Stomach (tissue), 19 donors: ENCODE measurements around the gene NMUR2. TPM values are rescaled to one million over a fixed set of nuclear protein-coding genes. Genes with fewer than 3 reads are reported as not detected.
A peak's percentile ranks its signal among the peaks of the same experiment; 100 is the strongest.

ENCODE experiments used
- DNase-seq, 2 donors: peaks; one replicate each; pipeline versions ENCODE4 v3.0.0 to v3.0.0-alpha.2; 2013 to 2019
- H3K27ac ChIP-seq, 5 donors: fragments of 200-600 bp in 4 of 5; sonication (generic) in 4 of 5; one replicate each; pipeline ENCODE4 v1.5.1; 2013 to 2019; ENCODE audit warnings: mild to moderate bottlenecking in 1 of 5, moderate library complexity in 1 of 5
- H3K27me3 ChIP-seq, 3 donors: fragments of 200-600 bp; sonication (generic); one replicate each; pipeline ENCODE4 v1.5.1; 2017 to 2019; ENCODE audit warnings: mixed run types in 1 of 3
- H3K36me3 ChIP-seq, 4 donors: fragments of 200-600 bp; sonication (generic); 1 replicate in 3 of 4; 2 replicates in 1 of 4; pipeline ENCODE4 v1.5.1; 2016 to 2019
- H3K4me1 ChIP-seq, 4 donors: fragments of 200-600 bp; sonication (generic); one replicate each; pipeline ENCODE4 v1.5.1; 2016 to 2019
- H3K4me3 ChIP-seq, 4 donors: fragments of 200-600 bp; sonication (generic) in 3 of 4; one replicate each; pipeline ENCODE4 v1.5.1; 2016 to 2019; ENCODE audit warnings: mild to moderate bottlenecking in 1 of 4
- H3K9me3 ChIP-seq, 4 donors: fragments of 200-600 bp; sonication (generic); one replicate each; pipeline ENCODE4 v1.5.1; 2016 to 2019
- EP300 ChIP-seq: sonication (generic); formaldehyde crosslinking; IDR thresholded peaks from one replicate; pipeline ENCODE4 v1.6.1; 2017; ENCODE audit warnings: antibody characterized with exemption
- POLR2A ChIP-seq, 4 donors: fragments of 450-650 bp; IDR thresholded peaks; one replicate each; pipeline ENCODE4 v1.6.1; 2016; ENCODE audit warnings: antibody characterized with exemption in 4 of 4, control low read depth in 2 of 4, mild to moderate bottlenecking in 1 of 4, moderate library complexity in 1 of 4
- POLR2AphosphoS5 ChIP-seq, 3 donors: sonication (generic); formaldehyde crosslinking; IDR thresholded peaks; one replicate each; pipeline ENCODE4 v1.6.1; 2016; ENCODE audit warnings: antibody characterized with exemption in 3 of 3
- WGBS, 5 donors: extraction: QIAGEN DNeasy Blood & Tissue Kit in 3 of 5; methylation state at CpG; one replicate each; pipeline versions ENCODE4 v1.1.5 to v1.1.7; 2013 to 2018; 5-methylcytosine and 5-hydroxymethylcytosine counted together
- intact Hi-C: fragments of 100-400 bp; cut with DNase I; formaldehyde crosslinking; loops from one replicate; pipeline ENCODE4 v1.15.1; 2023; ENCODE audit warnings: low total_unique reads
- long read RNA-seq, 10 donors: transcript quantifications; one replicate each; lab custom pipeline, GENCODE V29; 2026
- polyA plus RNA-seq, 3 donors: library from polyadenylated mRNA; stranded (reverse); fragments of 200-250 nt; gene quantifications; one replicate each; pipeline ENCODE4 v1.2.3, GENCODE V29; 2013
- total RNA-seq, 5 donors: library from RNA; depleted of rRNA; stranded (reverse); fragments of >200 nt; gene quantifications; one replicate each; pipeline versions ENCODE4 v1.1.0 to v1.2.3, GENCODE V29; 2014 to 2016
- TF ChIP-seq, protein P1 (sequence below), 7 experiments: fragments of 450-650 bp in 4 of 7; fragments of 200-600 bp in 3 of 7; sonication (generic) in 3 of 7; IDR thresholded peaks; one replicate each; pipeline ENCODE4 v1.5.1; 2016 to 2019; ENCODE audit warnings: antibody characterized with exemption in 7 of 7, control low read depth in 2 of 7, mild to moderate bottlenecking in 1 of 7
- donor health status: healthy with polysubstance abuse.
- donor health status: Bipolar disorder and iron deficiency.
- donor health status: healthy.

The NMUR2 gene
- under 1 TPM in 1 of 5 donors, not detected in 4; 0.37 TPM for total RNA-seq
- not detected for polyA plus RNA-seq
- long read RNA-seq, donor 1: 0 reads
- long read RNA-seq, donor 2, partial matches to known transcripts: 0 of 3 reads
- long read RNA-seq, donor 2, other reads (novel, unspliced or antisense): 0 of 3 reads
- long read RNA-seq, donor 3: 0 reads
- long read RNA-seq, donor 4, partial matches to known transcripts: 0 of 1 reads
- long read RNA-seq, donor 4, other reads (novel, unspliced or antisense): 0 of 1 reads
- long read RNA-seq, donor 5: 0 reads
- long read RNA-seq, donor 6, partial matches to known transcripts: 0 of 2 reads
- long read RNA-seq, donor 6, other reads (novel, unspliced or antisense): 0 of 2 reads
- long read RNA-seq, donor 7, partial matches to known transcripts: 0 of 3 reads
- long read RNA-seq, donor 7, other reads (novel, unspliced or antisense): 0 of 3 reads
- long read RNA-seq, donor 8: 0 reads
- long read RNA-seq, donor 9: 0 reads
- long read RNA-seq, donor 10, partial matches to known transcripts: 0 of 2 reads
- long read RNA-seq, donor 10, other reads (novel, unspliced or antisense): 0 of 2 reads

GRCh38 chr5:152405145-152405544 lies at the start of gene NMUR2:
TSS of gene NMUR2 (minus strand) at chr5:152405279. CDS start at chr5:152405113, 166 bp downstream.
- TF ChIP-seq EP300 (no peak), POLR2AphosphoS5 (IDR thresholded peaks at IDR 0.05) (no peak), POLR2A (IDR thresholded peaks at IDR 0.05) (no peak)
- TF ChIP-seq, protein P1, sequence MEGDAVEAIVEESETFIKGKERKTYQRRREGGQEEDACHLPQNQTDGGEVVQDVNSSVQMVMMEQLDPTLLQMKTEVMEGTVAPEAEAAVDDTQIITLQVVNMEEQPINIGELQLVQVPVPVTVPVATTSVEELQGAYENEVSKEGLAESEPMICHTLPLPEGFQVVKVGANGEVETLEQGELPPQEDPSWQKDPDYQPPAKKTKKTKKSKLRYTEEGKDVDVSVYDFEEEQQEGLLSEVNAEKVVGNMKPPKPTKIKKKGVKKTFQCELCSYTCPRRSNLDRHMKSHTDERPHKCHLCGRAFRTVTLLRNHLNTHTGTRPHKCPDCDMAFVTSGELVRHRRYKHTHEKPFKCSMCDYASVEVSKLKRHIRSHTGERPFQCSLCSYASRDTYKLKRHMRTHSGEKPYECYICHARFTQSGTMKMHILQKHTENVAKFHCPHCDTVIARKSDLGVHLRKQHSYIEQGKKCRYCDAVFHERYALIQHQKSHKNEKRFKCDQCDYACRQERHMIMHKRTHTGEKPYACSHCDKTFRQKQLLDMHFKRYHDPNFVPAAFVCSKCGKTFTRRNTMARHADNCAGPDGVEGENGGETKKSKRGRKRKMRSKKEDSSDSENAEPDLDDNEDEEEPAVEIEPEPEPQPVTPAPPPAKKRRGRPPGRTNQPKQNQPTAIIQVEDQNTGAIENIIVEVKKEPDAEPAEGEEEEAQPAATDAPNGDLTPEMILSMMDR (IDR thresholded peaks at IDR 0.05): no peak
- Histone ChIP-seq H3K4me1 (no peaks in the 10 kb centered on the region), H3K4me3 (no peak within 1 kb of the TSS), H3K36me3 (no peaks in the 10 kb centered on the region), H3K27me3 (no peaks in the 10 kb centered on the region), H3K27ac (no peak within 1 kb of the TSS), H3K9me3 (peaks cover 0 to 5% (median 0%) of the 10 kb centered on the region in 4 donors)
- peak in 1 of 2 donors; percentile 66 for DNase-seq
- intact Hi-C loops: no loop called here
- WGBS, 5 donors: 10 to 17% (median 13%) methylated on average over 7 of the region's 7 CpGs

DNA sequence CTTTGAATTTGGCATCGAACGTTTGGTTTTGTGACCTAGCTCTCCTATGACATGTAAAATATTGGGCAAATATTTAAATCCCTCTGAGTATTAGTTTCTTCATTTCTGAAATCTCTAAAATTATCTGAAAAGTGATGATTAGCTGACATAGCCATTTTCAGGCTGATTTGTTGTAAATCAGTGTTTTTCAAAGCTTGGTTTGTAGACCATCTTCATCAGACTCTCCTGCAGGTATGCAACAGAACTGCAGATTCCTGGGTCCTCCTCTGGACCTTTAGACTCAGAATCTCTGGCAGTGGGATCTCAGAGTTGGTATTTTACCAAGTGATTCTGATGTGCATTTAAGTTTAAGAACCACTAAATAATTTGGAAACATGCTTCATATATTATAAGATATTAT lies 38.9 kb upstream of the NMUR2 start:
- Histone ChIP-seq H3K4me1 (no peaks in the 10 kb centered on the region), H3K36me3 (no peaks in the 10 kb centered on the region), H3K27me3 (no peaks in the 10 kb centered on the region), H3K27ac (no peak overlapping the region), H3K9me3 (no peaks in the 10 kb centered on the region), H3K4me3 (no peak overlapping the region)
- TF ChIP-seq, protein P1 (IDR thresholded peaks at IDR 0.05): no peak
- TF ChIP-seq POLR2AphosphoS5 (IDR thresholded peaks at IDR 0.05): no peak
- no peak for TF ChIP-seq EP300
- TF ChIP-seq POLR2A (IDR thresholded peaks at IDR 0.05): no peak
- DNase-seq: no peak
- intact Hi-C loops: no loop called here
- 54 to 76% (median 67%) methylated on average over 2 of the region's 2 CpGs for WGBS, 5 donors

DNA sequence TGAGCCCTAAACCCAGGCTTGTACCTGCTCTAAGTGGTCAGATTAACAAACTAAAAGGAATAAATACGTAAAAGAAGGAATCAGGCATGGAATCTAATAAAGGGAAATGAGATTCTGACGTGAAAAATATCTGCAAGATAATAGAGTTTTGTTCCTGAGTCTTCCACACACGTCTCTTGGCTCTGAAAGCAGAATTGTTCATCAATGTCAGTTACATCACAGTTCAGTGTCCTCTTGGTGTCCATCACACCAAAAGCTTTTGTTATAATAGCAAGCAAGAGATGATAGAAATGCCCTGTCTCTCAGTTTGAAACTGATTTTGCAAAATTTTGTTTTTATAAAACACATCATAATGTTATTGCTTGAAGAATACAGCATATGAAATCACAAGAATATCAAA lies 34.7 kb upstream of the NMUR2 start:
- TF ChIP-seq POLR2A (IDR thresholded peaks at IDR 0.05) (no peak), EP300 (no peak), POLR2AphosphoS5 (IDR thresholded peaks at IDR 0.05) (no peak)
- TF ChIP-seq, protein P1 (IDR thresholded peaks at IDR 0.05): no peak
- Histone ChIP-seq H3K4me3 (no peak overlapping the region), H3K36me3 (no peaks in the 10 kb centered on the region), H3K27me3 (no peaks in the 10 kb centered on the region), H3K9me3 (no peaks in the 10 kb centered on the region), H3K27ac (no peak overlapping the region), H3K4me1 (no peaks in the 10 kb centered on the region)
- WGBS, 5 donors: 43 to 53% (median 48%) methylated on average over 3 of the region's 3 CpGs
- no peak for DNase-seq
- intact Hi-C loops: no loop called here

GRCh38 chr5:152437866-152438265 lies 32.8 kb upstream of the NMUR2 start:
- H3K9me3 ChIP-seq: no peaks in the 10 kb centered on the region
- no peak overlapping the region for H3K27ac ChIP-seq
- intact Hi-C loops: no loop called here
- WGBS, 5 donors: 70 to 89% (median 71%) methylated on average over 3 of the region's 3 CpGs
- TF ChIP-seq, protein P1 (IDR thresholded peaks at IDR 0.05): no peak
- TF ChIP-seq EP300 (no peak), POLR2AphosphoS5 (IDR thresholded peaks at IDR 0.05) (no peak), POLR2A (IDR thresholded peaks at IDR 0.05) (no peak)
- H3K27me3 ChIP-seq: no peaks in the 10 kb centered on the region
- no peaks in the 10 kb centered on the region for H3K4me1 ChIP-seq
- no peak overlapping the region for H3K4me3 ChIP-seq
- DNase-seq: no peak
- no peaks in the 10 kb centered on the region for H3K36me3 ChIP-seq
